ENCODE measurements around the gene YWHAG.
"Not testable (repeated sequence)": the region's sequence is repeated elsewhere in the genome, so short reads cannot be mapped to it uniquely, and the experiment has no call there.

The YWHAG gene

GRCh38 chr7:76377186-76377918 lies 18.6 kb upstream of the YWHAG start:
- no peak for DNase-seq

- no peak for DNase-seq
Measured at GRCh38 chr7:76375251-76375650, 16.5 kb upstream of the YWHAG start.

GRCh38 chr7:76372984-76373833 lies 14.4 kb upstream of the YWHAG start:
- DNase-seq: no peak

- DNase-seq: no peak
Measured at GRCh38 chr7:76371396-76371795, 12.6 kb upstream of the YWHAG start.

GRCh38 chr7:76369018-76369417 lies 10.2 kb upstream of the YWHAG start:
- DNase-seq: no peak

GRCh38 chr7:76368190-76368589 lies 9.4 kb upstream of the YWHAG start:
- DNase-seq: no peak

GRCh38 chr7:76364198-76364584 lies 5.4 kb upstream of the YWHAG start:
- no peak for DNase-seq

GRCh38 chr7:76363754-76364153 lies 5.0 kb upstream of the YWHAG start:
- DNase-seq: not testable (repeated sequence)

GRCh38 chr7:76359978-76360638 lies 1.3 kb upstream of the YWHAG start:
- DNase-seq: no peak

GRCh38 chr7:76359111-76359977 lies 553 bp upstream of the YWHAG start:
- DNase-seq: peak; percentile 96

- DNase-seq: peak; percentile 84
Measured at GRCh38 chr7:76358011-76358480, 745 bp downstream of the YWHAG start.

- DNase-seq: no peak
Measured at GRCh38 chr7:76357475-76358010, 1.2 kb downstream of the YWHAG start.

GRCh38 chr7:76356823-76357222 lies 2.0 kb downstream of the YWHAG start:
- DNase-seq: no peak

GRCh38 chr7:76356115-76356514 lies 2.7 kb downstream of the YWHAG start:
- no peak for DNase-seq

GRCh38 chr7:76354981-76355730 lies 3.6 kb downstream of the YWHAG start:
- DNase-seq: no peak

- DNase-seq: no peak
Measured at GRCh38 chr7:76354516-76354915, 4.3 kb downstream of the YWHAG start.

- DNase-seq: no peak
Measured at GRCh38 chr7:76353744-76354143, 5.0 kb downstream of the YWHAG start.

GRCh38 chr7:76352193-76352592 lies 6.6 kb downstream of the YWHAG start:
- no peak for DNase-seq

GRCh38 chr7:76351372-76351771 lies 7.4 kb downstream of the YWHAG start:
- no peak for DNase-seq

- DNase-seq: no peak
Measured at GRCh38 chr7:76349313-76349885, 9.4 kb downstream of the YWHAG start.

GRCh38 chr7:76347710-76348109 lies 11.1 kb downstream of the YWHAG start:
- DNase-seq: no peak
